GM19328 (cell line): ENCODE data around the gene TYRP1.

Experiments
- ATAC-seq: cut with Tn5 transposase; IDR thresholded peaks from one replicate; pipeline ENCODE4 v1.9.1; 2021; ENCODE audit warnings: mild to moderate bottlenecking, moderate library complexity; ENCODE audit not compliant: unreplicated experiment

The TYRP1 gene

GRCh38 chr9:12730198-12730597 lies 37.0 kb downstream of the TYRP1 start:
- ATAC-seq, result no peak

DNA sequence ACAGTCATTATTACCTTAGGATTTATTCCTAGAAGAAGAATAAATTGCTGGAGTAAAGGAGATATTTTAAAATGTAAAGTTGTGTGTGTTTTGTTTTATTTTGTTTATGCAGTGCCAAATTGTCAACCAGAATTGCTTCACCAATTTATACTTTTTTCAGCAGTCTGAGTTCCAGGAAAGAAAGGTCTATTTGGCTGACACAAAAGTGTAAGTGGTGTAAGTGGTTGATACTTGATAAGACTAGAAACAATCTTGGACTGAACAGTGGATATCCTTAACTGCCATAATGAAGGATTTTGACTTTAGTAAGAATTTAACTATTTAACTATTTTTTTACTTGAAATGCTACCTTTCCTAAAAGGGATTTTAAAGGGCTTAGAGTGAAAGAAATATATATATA lies 37.7 kb downstream of the TYRP1 start:
- ATAC-seq, result no peak

- ATAC-seq, result no peak
Measured at GRCh38 chr9:12732971-12733370, 39.8 kb downstream of the TYRP1 start.

GRCh38 chr9:12735665-12736064 lies 42.5 kb downstream of the TYRP1 start:
- no peak for ATAC-seq

DNA sequence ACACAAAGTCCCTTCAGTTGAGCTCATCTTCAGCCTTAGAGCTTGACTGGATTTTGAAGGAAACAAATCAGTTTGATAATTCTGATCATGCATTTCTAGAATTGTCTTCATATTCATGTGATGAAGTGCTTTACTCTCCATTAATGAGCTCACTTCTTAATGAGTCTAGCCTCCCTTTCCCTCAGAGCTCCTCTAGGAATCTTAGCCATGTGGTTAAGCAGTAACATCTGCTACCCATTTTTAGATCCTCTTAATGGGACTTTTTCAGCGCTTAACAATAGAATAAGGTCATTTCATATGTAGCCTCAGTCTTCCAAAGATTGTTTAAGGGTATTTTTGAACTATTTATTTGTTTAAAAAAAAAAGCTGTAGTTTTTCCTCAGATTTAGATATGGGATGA lies 44.7 kb downstream of the TYRP1 start:
- no peak for ATAC-seq

- ATAC-seq, result no peak
Measured at GRCh38 chr9:12739014-12739652, 45.9 kb downstream of the TYRP1 start.

GRCh38 chr9:12740845-12741244 lies 47.7 kb downstream of the TYRP1 start:
- ATAC-seq, result no peak

DNA sequence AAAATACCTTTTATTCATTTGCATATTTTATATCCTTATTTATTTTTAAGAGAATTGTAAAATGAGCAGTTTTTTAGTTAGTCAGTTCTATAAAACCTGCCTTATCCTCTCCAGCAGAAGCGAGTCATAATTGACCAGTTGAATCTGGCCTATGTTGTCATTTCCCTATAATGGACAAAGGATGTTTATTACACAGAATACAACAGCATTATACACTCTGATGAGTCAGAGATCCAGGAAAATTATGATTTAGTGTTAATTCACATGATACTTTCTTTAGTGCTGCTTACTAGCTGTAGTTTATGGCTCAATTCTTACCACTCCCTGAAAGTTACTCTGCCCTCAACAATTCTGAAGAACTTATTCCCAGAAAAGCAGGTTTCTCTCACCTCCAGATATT lies 54.8 kb downstream of the TYRP1 start:
- no peak for ATAC-seq

DNA sequence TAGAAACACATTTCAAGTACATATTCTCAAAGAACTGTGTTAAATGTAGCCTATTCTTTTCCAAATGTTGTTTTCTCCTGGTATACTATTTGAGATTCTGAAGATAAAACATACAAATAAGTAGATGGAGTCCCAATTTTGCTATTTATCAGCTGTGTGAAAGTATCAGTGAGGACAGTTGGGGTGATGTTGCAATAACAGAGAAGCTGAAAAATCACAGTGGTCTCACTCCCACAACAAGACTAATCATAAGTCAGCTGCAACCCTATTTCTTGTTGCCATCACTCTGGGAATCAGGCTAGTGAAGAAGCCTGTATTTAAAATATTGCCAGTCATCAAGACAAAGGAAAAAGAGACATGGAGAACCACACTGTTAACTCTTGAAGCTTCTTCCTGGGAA lies 55.8 kb downstream of the TYRP1 start:
- ATAC-seq, result no peak

GRCh38 chr9:12753931-12754330 lies 60.7 kb downstream of the TYRP1 start:
- ATAC-seq, result no peak

DNA sequence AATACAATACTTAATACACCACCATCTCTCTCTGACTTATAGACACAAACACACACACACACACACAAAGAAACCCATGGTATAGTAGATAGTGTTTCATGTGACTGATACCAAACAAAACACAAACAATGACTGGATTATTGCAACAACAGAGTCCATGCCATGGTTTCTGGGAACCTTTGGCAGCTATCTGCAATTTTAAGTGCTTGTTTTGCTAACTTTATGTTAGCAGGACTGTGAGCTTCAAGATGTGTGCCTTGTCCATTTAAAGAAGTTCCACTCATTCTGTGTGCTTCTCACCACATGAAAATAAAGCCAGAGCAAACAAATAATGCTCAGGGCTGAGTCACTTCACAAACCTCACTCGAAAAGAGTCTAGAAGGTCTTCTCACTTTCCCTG lies 66.6 kb downstream of the TYRP1 start:
- ATAC-seq, result no peak
